ENCODE data around the gene CSF3R.

Gene CSF3R

GRCh38 chr1:36453600-36454388 is 28.9 kb downstream of the CSF3R start:
- no peak for DNase-seq

GRCh38 chr1:36453051-36453450 is 29.7 kb downstream of the CSF3R start:
- no peak for DNase-seq

DNA sequence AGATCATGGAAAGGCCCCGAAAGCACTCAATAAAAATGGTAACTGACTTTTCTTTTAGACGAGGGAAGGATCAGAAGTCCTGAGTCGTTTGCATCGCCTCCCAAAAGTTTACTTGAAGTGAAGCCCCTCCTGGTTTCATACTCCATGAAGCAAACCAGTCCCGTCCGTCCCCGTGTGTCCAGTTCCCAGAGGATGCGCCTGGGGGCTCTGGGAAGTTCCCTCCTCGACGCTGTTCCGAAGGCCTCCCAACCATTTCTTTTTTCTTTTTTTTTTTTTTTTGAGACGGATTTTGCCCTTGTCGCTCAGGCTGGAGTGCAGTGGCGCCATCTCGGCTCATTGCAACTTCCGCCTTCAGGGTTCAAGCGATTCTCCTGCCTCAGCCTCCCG is 31.8 kb downstream of the CSF3R start:
- DNase-seq: no peak

GRCh38 chr1:36450270-36450918 is 32.3 kb downstream of the CSF3R start, which contains the start of gene OSCP1:
TSS of gene OSCP1 (minus strand) at chr1:36450451. CDS start at chr1:36450369, 82 bp downstream.
- peak; percentile 61 for DNase-seq

- DNase-seq: no peak
Observed at GRCh38 chr1:36448530-36449056, 34.1 kb downstream of the CSF3R start.

DNA sequence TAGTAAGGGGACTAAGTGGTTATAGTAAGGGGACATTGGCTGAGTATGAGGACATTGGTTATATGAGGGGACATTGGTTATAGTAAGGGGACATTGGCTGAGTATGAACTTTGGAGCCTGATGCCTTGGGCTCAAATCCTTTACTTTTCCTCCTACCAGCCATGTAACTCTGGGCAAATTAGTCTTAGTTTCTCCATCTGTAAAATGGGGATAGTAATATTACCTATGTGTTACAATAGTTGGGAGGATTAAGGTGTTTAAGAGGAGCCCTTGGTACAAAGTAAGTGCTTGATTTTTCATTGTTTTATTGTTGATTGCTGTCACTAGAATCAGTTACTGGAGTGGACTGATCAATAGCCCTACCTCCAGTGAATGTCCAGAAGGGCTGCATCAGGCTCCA is 35.3 kb downstream of the CSF3R start:
- DNase-seq: no peak

DNA sequence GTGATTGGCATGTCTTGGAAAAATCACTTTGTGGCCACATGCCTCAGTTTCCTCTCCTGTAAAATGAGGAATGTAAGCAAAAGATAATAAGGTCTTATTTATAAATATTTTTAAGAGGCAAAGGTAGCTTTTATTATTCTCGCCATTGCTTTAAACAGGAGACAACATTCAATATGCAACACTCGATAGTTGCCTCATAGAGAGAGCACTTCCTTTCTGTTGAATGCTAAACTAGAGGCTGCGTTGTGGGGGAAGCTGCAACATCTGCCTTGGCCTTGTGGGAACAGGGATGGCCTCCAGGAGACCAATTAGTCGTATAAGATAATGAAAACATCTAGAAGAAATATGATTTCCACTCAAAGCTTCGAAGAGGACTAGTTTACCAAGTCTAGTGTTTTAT is 36.0 kb downstream of the CSF3R start:
- no peak for DNase-seq

DNA sequence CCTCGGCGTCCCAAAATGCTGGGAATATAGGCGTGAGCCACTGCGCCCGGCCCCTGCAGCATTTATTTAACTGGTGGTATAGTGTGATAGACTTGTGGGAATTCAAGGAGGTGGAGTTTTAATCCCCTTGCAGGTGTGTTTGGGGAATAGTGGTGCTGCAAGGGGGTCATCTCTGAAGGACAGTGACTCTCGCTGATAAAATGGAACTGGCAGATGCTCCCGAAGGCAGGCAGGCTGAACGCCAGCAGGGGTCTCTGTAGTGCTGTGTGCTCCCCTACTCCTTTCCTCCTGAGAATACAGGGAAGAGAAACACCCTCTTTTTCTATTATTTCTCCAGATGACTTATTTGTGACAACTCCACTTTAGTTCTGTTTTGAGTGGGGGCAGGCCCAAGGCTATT is 36.4 kb downstream of the CSF3R start:
- no peak for DNase-seq

- DNase-seq: no peak
Observed at GRCh38 chr1:36443297-36443696, 39.4 kb downstream of the CSF3R start.

GRCh38 chr1:36442337-36442736 is 40.4 kb downstream of the CSF3R start:
- no peak for DNase-seq

GRCh38 chr1:36440646-36441045 is 42.1 kb downstream of the CSF3R start:
- no peak for DNase-seq

- no peak for DNase-seq
Observed at GRCh38 chr1:36440044-36440443, 42.7 kb downstream of the CSF3R start.

DNA sequence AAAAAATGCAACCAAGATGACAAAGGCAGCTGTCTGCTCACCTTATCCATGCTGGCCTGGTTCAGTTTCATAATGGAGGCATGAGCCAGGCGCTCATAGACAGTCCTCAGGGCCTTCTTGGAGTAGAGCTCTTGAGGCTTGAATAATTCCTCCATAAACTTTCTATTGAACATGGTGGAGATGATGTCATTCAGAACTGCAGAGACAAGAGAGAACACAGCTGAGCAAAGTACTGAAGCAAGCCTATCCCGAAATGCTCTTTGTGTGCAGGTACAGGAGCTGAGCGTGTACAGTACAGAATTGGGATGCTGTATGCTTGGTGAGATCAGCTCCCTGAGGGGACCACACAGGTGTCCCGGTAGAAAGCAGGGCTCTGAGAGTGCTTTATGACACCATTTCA is 44.0 kb downstream of the CSF3R start:
- DNase-seq: no peak

DNA sequence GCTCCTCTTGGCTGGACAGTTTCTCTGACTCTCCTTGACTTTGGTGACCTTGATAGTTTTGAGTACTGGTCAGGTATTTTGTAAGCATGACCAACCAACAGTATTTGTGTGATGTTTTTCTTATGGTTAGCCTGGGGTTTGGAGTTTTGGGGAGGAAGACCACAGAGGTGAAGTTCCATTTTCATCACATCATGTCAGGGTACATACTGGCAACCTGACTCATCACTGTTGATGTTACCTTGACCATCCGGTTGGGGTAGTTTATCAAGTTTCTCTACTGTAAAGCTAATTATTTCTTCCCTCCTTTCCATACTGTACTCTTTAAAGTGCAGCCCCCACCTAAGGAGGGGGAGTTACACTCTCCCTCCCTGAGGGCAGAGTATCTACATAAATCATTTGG is 45.9 kb downstream of the CSF3R start:
- no peak for DNase-seq

DNA sequence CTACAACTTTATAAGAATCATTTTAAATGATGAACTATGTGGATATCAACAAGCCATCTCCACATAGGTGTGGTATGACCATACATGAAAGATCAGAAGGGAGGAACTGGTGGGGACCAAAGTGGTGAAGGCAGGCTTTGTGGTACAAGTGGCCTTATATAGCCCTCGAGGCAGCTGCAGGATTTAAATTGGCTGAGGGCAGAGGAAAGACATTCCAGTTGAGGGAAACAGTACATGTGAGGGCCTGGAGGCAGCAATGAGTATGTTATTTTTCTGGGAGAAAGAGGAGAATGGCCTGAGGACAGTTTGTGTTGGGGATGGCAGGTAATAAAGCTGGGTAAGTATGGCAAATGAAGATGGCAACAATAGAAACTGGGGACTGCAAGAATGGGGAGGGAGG is 49.6 kb downstream of the CSF3R start:
- no peak for DNase-seq

GRCh38 chr1:36432616-36433015 is 50.1 kb downstream of the CSF3R start:
- DNase-seq: no peak

- DNase-seq: no peak
Observed at GRCh38 chr1:36425791-36426190, 56.9 kb downstream of the CSF3R start.

- DNase-seq: no peak
Observed at GRCh38 chr1:36421649-36422048, 61.1 kb downstream of the CSF3R start.

DNA sequence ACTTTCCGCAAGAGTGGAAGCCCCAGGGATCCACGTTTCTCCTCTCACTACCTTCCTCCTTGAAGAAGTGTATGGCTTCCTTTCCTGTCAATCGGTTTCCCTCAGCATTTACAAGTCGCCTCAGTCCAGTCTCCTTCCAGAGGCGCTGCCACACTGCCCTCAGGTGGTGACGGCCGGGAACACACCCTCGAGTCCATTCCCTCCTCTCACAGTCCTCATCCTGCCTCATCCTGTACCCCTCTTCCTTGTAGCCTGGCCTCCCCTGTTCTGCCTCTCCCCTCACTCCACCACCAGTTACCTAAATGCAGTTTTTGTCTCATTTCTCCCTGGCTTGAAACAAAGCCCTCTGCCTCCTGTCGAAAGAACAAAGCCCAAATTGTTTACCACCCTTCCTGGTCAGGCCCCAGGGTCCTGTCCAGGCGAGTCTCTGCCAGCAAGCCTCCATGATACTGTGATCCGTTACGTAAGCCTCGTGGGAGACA is 61.8 kb downstream of the CSF3R start:
- peak; percentile 40 for DNase-seq

DNA sequence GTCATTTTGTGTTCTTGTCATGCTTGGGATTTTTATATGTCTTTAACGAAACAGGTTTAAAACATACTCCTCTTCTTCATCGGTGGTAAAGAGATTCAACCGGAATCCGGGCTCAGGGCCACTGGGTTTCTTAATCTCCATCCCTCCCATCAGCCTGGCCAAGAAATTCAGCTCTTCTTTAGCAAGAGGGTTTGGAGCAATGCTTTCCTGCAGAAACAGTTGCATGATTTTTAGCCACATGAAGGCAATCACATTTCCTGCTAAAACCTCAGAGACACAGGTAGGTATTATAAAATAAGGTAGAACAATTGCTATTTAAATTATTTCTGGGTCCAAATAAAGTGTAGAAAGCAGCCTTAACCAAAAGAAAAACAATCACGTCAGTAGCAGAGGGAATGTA is 62.3 kb downstream of the CSF3R start:
- no peak for DNase-seq

GRCh38 chr1:36419569-36419968 is 63.1 kb downstream of the CSF3R start:
- DNase-seq: no peak

- no peak for DNase-seq
Observed at GRCh38 chr1:36419140-36419539, 63.6 kb downstream of the CSF3R start.

DNA sequence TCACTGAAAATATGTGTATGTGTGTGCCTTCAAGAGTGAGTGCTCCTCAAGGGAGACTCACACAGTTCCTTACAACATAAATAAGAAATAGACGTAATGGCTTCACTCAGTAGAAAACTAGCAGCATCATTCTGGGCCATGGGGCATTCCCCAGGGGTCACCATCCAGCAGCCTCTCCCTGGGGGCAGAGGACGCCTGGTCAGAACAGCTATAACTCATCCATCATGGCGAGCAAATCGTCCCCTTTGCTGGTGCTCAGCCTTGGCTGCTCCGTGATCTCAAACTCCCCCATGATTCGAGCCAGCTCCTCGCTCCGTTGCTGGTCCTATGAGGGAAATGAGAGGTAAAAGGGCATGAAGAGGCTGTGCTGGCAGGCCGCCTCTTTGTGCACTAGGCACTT is 64.8 kb downstream of the CSF3R start:
- no peak for DNase-seq
